ENCODE results near the gene APLP1. TPM values are rescaled to one million over a fixed set of nuclear protein-coding genes. Genes with fewer than 3 reads are reported as not detected.
"Not testable (repeated sequence)": the region's sequence is repeated elsewhere in the genome, so short reads cannot be mapped to it uniquely, and the experiment has no call there.

APLP1 gene
- polyA plus RNA-seq, 1 donor = 7.1 TPM

DNA sequence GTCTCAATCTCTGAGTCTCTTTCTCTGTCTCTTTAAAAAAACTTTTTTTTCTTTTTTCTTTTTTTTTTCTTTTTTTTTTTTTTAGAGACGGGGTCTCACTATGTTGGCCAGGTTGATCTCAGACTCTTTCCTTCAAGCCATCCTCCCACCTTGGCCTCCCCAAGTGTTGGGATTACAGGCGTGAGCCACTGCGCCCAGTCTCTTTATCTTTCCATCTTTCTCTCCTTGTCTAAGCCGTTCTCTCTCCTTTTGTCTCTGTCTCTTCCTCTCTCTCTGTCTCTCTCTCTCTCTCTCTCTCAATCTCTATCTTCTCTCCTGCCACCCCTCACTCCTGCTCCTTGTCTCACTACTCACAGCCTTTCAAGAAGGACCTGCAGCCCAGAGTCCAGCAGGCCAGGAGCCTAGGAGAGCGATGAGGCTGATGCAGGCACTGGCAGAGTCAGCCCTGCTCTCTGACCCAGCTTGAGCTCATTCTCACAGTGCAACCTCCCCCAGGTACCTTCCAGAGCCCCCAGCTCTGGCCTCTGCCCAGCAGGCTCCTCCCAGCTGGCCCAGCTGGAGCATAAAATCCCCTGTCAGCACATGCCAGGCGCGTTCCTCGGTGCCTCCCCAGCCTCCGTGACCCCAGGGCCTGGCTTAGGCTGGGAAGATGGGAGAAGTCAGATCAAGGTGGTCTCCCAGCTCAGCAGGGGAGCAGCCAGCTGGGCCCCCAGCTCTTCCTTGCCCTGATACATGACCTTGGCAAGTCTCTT is 16.2 kb upstream of the APLP1 start, which contains the start of gene NPHS1:
Gene NPHS1, minus strand, starts transcription at position 476 of the 752 bp plus-strand sequence. CDS start 667 bp downstream, outside the sequence.
- DNase-seq (ENCODE audit: low read depth) = no peak

DNA sequence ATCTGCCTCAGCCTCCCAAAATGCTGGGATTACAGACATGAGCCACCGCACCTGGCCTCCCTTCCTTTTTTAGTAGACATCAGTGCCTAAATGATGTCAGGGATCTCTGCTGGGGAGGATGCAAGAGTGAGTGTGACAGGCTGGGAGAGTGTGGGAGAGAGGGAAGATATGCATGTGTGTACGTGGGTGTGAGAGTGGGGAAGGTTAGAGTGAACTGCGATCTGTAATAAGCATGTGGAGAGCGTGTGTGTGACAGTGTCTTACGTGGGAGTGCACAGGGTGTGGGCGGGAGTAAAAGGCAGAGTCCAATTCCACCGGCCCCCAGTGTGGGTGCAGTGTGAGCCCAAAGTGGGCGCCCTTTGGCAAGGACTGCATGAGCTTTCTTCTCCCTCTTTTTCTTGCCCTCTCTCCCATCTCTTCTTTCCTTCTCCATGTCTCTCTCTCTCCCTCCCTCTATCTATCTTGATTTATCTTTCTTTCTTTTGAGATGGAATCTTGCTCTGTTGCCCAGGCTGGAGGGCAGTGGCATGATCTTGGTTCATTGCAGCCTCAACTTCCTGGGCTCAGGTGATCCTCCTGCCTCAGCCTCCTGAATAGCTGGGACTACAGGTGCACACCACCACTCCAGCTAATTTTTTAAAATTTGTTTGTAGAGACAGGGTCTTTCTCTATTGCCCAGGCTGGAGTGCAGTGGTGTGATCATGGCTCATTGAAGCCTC is 15.2 kb upstream of the APLP1 start:
- no peak for DNase-seq (ENCODE audit: low read depth)

DNA sequence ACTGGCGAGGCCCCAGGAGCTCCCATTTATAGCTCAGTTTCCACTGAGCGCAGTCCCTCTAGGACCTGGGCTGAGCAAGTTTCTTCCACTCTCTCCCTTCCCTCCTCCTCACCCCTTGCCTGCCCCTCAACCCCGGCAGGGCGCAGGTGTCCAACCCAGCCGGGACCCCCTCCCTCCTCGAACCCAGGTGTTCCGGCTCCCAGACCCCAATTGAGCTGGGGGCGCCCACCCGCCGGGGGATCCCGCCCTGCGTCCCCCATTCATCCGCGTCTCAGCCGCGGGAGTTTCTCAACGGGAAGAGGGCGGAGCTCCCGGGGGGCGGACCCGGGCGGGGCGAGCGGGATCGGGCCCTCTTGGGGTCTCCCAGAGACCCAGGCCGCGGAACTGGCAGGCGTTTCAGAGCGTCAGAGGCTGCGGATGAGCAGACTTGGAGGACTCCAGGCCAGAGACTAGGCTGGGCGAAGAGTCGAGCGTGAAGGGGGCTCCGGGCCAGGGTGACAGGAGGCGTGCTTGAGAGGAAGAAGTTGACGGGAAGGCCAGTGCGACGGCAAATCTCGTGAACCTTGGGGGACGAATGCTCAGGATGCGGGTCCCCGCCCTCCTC is 11.7 kb upstream of the APLP1 start, which contains the start of gene KIRREL2:
Gene KIRREL2, plus strand, starts transcription at position 366 of the 604 bp plus-strand sequence. Its CDS starts 209 bp downstream, at position 575.
- no peak for DNase-seq (ENCODE audit: low read depth)

DNA sequence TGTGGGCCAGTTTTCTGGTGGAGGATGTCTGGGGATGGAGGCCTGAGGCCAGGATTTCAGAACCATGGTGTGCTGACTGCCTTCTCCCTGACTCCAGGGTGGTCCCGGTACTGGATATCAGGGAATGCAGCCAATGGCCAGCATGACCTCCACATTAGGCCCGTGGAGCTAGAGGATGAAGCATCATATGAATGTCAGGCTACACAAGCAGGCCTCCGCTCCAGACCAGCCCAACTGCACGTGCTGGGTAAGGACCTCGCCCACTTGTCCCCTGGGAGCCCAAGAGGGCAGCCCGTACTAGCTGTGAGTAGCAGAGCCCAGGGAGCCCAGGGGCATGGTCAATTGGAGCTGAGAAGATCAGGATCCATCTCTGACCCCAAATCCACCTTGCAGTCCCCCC is 10.1 kb upstream of the APLP1 start:
- no peak for DNase-seq (ENCODE audit: low read depth)

DNA sequence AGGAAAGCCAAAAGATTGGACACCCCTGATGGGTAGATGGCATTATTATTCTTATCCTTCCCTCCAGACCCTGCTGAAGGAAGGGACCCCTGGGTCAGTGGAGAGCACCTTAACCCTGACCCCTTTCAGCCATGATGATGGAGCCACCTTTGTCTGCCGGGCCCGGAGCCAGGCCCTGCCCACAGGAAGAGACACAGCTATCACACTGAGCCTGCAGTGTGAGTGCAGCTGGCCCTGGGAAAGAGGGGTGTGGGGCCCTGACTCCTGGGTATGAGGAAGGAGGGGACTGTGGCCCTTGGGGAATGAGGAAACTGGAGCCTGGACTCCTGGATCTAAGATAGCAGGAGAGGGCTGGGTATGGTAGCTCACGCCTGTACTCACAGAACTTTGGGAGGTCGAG is 9.0 kb upstream of the APLP1 start:
- no peak for DNase-seq (ENCODE audit: low read depth)

DNA sequence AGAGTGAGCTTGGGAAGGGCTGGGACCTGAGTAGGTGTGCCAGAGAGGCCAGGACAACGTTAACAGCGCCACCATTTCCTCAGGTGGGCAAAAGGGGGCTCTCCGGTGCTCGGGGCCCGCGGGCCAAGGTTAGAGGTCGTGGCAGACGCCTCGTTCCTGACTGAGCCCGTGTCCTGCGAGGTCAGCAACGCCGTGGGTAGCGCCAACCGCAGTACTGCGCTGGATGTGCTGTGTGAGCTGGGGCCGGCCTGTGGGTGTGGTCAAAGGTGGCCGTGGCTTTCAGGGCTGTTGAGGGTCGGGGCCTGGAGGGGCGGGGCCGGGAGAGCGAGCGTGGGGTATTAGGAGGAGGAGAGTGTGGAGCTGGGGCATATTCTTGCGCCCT is 7.9 kb upstream of the APLP1 start:
- DNase-seq (ENCODE audit: low read depth) = no peak

DNA sequence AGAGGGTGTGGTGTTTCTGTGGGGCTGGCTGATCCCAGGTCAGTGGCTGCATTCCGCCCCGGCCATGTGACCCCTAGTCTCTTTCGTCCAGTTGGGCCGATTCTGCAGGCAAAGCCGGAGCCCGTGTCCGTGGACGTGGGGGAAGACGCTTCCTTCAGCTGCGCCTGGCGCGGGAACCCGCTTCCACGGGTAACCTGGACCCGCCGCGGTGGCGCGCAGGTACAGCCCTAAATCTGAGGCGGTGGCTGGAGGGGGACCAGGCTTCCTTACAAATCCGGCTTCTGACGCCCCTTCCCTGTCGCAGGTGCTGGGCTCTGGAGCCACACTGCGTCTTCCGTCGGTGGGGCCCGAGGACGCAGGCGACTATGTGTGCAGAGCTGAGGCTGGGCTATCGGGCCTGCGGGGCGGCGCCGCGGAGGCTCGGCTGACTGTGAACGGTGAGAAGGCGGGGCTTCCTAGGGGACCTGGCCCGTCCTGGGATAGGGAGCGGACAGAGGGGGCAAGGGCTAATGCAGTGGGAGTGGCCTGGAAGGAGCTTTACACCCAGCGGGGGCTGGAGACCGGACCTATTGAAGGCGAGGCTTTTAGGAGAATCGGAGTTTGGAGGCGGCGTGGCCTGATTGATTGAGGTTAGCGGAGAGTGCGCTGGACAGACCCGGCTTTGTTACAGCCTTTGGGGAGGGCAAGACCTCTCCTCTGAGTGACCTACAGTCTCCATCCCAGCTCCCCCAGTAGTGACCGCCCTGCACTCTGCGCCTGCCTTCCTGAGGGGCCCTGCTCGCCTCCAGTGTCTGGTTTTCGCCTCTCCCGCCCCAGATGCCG is 7.3 kb upstream of the APLP1 start:
- no peak for DNase-seq (ENCODE audit: low read depth)

DNA sequence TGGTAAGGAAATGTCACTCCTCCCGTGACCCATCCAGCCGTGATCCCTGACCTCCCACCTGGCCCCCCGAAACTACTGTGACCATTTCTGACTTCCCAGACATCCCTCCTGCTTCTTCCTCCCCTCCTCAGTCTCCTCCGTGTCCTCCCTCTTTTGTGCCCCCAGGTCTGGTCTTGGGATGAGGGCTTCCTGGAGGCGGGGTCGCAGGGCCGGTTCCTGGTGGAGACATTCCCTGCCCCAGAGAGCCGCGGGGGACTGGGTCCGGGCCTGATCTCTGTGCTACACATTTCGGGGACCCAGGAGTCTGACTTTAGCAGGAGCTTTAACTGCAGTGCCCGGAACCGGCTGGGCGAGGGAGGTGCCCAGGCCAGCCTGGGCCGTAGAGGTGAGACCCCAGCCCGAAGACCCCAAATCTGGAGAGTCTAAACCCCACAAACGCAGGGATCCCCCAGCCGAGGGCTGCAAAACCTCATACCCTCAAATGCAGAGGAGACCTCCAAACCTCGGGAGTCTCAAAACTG is 6.7 kb upstream of the APLP1 start:
- DNase-seq (ENCODE audit: low read depth) = no peak

DNA sequence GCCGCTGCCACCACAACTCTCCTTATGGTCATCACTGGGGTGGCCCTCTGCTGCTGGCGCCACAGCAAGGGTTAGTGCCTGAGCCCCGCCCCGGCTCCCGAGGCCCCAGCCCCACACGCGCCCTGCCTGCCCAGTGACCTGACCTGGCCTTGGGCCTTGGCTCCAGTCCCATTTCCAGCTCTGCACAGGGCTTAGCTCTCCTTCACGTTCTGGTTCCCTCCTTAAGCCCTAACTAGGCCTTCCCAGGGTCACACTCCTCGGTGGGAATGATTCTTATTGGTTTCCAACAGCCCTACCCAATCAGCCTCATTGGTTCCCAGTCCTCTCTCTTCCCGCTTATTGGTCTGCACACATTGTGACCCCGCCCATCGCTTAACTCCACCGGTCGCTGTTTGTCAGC is 5.8 kb upstream of the APLP1 start:
- no peak for DNase-seq (ENCODE audit: low read depth)

DNA sequence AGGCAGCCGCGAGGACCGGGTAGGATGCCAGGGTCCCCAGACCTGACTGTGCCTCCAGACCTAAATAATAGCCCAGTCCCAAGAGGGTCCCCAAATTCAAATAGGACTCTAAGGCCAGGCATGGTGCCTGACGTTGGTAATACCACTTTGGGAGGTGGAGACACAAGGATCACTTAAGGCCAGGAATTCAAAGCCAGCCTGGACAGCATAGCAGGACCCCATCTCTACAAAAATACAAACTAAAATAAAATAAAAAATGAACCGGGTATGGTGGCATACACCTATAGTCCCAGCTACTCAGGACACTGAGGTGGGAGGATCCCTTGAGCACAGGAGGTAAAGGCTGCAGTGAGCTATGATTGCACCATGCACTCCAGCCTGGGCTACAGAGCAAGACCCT is 5.4 kb upstream of the APLP1 start:
- no peak for DNase-seq (ENCODE audit: low read depth)

DNA sequence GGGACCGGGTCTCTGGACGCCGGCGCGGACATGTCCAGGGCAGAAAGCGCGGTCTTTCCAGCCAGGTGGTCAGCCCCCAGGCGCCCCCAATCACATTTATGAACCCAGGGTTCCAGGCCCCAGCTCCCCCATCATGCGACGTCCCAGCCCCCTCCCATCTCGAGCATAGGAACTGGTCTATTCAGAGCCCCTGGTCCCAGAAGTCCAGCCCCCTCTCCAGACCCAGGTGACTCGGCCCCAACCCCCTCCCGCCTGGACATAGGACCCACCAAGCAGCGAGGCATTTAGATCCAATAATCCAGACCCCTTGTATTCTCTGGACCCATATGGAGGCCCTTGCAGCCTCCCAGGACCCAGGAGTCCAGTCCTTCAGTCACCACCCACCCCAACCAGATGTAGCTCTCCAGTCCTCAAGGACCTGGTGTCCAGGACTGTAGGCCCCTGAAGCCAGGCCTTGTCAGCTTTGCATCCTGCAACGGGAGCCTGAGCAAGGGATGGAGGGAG is 501 bp downstream of the APLP1 start:
- DNase-seq (ENCODE audit: low read depth) = no peak

DNA sequence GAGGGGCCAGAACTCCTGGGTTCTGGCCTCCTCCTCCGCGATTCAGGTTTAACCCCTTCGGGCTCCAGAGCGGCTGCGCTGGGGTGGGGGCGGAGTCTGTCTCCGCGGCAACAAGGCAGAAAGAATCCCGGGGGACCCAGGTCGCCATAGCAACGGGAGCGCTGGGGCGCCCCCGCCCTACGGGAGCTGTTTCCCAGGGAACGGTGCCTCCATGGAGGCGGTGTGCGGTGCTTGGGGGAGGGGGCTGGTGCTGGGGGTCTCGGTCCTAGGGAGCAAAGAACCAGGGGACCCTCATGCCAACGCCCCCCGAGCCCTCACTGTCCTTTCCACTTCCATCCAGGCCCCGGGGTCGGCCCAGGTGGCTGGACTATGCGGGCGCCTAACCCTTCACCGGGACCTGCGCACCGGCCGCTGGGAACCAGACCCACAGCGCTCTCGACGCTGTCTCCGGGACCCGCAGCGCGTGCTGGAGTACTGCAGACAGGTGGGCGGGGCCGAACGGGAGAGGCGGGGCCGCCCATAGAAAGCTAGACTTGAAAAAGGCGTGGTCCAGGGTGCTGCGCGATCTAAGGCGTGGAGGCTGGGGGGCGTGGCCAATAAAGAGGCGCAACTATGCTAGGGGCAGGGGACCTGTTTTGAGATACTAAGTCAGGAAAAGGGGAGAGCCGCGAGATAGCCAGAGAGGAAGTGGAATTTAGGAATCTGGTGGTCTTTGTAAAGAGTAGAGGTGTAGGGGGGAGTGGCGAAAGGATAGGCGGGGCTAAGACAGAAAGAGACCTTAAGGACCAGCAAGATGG is 1.2 kb downstream of the APLP1 start:
- no peak for DNase-seq (ENCODE audit: low read depth)

DNA sequence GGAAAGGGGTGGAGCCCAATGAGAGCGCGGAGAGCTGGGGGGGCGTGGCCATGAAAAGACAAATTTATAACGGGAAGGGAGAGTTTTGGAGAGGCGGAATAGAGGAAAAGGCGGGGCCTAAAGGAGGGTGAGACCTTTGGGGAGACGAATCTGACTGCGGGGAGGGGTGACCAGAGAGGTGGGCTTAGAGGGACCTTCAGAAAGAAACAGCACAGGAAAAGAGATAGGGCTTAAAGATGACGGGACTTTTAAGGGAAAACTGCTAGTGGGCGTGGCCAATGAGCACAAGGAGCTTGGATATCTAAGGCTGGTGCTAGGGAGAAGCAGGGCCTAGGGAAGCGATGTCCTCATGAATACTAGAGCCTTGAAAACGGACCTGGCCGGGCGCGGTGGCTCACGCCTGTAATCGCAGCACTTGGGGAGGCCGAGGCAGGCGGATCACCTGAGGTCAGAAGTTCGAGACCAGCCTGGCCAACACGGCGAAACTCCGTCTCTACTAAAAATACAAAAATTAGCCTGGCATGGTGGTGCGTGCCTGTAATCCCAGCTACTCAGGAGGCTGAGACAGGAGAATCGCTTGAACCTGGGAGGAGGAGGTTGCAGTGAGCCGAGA is 1.9 kb downstream of the APLP1 start:
- DNase-seq (ENCODE audit: low read depth) = not testable (repeated sequence)

DNA sequence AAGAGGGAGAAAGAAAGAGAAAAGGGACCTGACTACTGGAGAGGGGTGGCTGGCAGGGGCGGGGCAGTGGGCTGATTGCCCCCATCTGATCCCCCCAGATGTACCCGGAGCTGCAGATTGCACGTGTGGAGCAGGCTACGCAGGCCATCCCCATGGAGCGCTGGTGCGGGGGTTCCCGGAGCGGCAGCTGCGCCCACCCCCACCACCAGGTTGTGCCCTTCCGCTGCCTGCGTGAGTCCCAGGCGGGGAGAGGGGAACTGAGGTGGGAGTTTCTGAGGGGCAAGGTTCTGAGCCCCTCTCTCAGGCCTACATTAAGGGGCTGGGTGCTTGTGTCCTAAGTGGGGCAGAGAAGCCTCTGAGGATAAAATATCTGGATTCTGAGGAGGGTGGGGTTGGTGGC is 2.4 kb downstream of the APLP1 start:
- no peak for DNase-seq (ENCODE audit: low read depth)

DNA sequence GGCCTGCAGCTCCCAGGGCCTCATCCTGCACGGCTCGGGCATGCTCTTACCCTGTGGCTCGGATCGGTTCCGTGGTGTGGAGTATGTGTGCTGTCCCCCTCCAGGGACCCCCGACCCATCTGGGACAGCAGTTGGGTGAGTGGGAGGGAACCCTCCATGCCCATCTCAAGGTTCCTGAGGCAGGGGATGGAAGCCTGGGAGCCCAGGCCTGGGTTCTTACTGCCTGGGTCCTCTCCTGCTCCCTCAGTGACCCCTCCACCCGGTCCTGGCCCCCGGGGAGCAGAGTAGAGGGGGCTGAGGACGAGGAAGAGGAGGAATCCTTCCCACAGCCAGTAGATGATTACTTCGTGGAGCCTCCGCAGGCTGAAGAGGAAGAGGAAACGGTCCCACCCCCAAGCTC is 3.2 kb downstream of the APLP1 start:
- DNase-seq (ENCODE audit: low read depth) = no peak

DNA sequence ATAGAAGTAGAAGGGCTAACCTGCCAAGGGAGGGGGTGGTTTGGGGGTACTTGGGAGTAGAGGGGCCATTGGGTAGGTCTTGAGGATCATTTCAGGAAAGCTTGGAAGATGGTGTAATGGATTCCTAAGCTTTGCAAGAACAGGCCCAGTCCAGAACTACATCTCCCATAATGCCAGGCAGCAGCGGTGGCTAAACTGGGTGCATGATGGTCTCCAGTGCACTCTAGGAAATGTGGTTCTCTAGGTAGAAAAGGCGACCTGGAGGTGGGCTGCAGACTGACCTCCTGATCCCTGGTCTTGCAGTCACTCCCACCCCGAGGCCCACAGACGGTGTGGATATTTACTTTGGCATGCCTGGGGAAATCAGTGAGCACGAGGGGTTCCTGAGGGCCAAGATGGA is 3.8 kb downstream of the APLP1 start:
- no peak for DNase-seq (ENCODE audit: low read depth)

DNA sequence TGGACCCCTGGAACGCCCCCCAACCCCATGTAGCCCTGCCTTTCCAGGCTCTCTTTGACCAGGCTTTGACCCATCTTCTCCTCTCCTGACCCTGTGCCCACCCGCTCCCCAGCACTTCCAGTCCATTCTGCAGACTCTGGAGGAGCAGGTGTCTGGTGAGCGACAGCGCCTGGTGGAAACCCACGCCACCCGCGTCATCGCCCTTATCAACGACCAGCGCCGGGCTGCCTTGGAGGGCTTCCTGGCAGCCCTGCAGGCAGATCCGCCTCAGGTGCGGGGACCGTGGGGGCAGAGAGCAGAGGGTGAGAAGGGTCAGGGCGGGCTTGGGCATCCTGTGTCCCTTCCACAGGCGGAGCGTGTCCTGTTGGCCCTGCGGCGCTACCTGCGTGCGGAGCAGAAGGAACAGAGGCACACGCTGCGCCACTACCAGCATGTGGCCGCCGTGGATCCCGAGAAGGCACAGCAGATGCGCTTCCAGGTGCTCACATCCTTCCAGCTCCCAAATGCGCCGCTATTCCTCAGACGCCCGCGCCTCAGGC is 6.1 kb downstream of the APLP1 start:
- no peak for DNase-seq (ENCODE audit: low read depth)

DNA sequence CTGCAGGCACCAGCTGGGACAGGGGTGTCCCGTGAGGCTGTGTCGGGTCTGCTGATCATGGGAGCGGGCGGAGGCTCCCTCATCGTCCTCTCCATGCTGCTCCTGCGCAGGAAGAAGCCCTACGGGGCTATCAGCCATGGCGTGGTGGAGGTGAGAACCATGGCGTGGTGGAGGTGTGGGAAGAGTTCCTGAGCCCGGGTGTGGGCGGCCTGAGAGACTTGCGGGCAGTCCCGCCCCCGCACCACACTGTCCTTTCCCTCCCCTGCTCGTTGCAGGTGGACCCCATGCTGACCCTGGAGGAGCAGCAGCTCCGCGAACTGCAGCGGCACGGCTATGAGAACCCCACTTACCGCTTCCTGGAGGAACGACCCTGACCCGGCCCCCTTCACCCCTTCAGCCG is 10.7 kb downstream of the APLP1 start:
- no peak for DNase-seq (ENCODE audit: low read depth)

DNA sequence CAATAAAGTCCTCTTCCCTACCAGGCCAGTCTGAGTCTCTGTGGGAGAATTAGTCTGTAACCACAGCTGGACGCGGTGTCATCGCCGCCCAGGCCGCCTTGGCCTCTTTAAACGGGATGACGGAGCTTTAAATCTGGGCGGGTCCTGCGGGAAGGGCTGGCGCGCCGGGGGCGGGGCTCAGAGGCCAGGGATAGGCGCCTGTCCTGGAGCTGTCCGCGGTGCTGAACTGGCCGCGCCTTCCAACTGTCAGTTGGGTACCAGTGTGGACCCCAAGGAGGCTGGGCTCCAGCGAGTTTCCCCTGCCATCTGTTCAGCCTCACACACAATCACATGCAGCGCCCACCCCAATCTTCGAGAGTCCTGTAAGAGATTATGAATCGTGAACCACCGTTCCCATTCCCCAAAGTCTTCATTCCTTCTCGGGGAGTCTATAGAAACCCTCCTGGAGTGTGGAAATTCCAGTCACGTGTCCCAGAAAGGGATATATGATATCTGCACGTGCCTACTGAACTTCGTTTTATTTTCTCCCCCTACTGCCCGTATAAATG is 11.5 kb downstream of the APLP1 start:
- no peak for DNase-seq (ENCODE audit: low read depth)
